SU-DHL-6 (cell line): ENCODE data around the gene FBXW7.

Experiments
- H2AFZ ChIP-seq: fragments of 200-600 bp; sonication (generic); 2 replicates; pipeline ENCODE4 v1.6.1; 2014; ENCODE audit warnings: low read depth, mild to moderate bottlenecking, moderate library complexity, mixed read lengths, antibody characterized with exemption, low read length; ENCODE audit not compliant: severe bottlenecking
- H3F3A ChIP-seq: fragments of 200-600 bp; shearing (Covaris generic); 2 replicates; pipeline ENCODE4 v1.6.0; 2016; ENCODE audit warnings: antibody characterized with exemption, mild to moderate bottlenecking; ENCODE audit not compliant: insufficient read depth
- H3K27ac ChIP-seq: fragments of 200-600 bp; sonication (generic); 2 replicates; pipeline ENCODE4 v1.5.1; 2016; ENCODE audit warnings: low read depth, mild to moderate bottlenecking, low read length, moderate library complexity, mixed read lengths
- H3K27me3 ChIP-seq: fragments of 200-600 bp; sonication (generic), shearing (Covaris generic); 2 replicates; pipeline ENCODE4 v1.6.0; 2014; ENCODE audit warnings: mild to moderate bottlenecking, low read length
- H3K36me3 ChIP-seq: fragments of 200-600 bp; sonication (generic); 2 replicates; pipeline ENCODE4 v1.6.1; 2014; ENCODE audit warnings: mild to moderate bottlenecking, low read length, mixed read lengths
- H3K4me2 ChIP-seq: fragments of 300-600, 200-600 bp; shearing (Covaris generic), sonication (generic); 2 replicates; pipeline ENCODE4 v1.6.0; 2014; ENCODE audit warnings: low read length, low read depth, mild to moderate bottlenecking; ENCODE audit not compliant: poor library complexity, severe bottlenecking
- H3K4me3 ChIP-seq: fragments of 200-600 bp; sonication (generic); 2 replicates; pipeline ENCODE4 v1.5.1; 2014; ENCODE audit warnings: antibody characterized with exemption, low read length, mild to moderate bottlenecking, mixed read lengths; ENCODE audit not compliant: insufficient read depth, poor library complexity, severe bottlenecking
- H3K79me2 ChIP-seq: fragments of 200-600 bp; sonication (generic); 2 replicates; pipeline ENCODE4 v1.6.1; 2014; ENCODE audit warnings: mild to moderate bottlenecking, low read length, moderate library complexity; ENCODE audit not compliant: insufficient read depth
- H3K9ac ChIP-seq: fragments of 200-600 bp; sonication (generic); 2 replicates; pipeline ENCODE4 v1.7.0; 2014; ENCODE audit warnings: mild to moderate bottlenecking, low read length
- H3K9me2 ChIP-seq: fragments of 200-600 bp; sonication (generic); replicated peaks from 2 replicates; pipeline ENCODE4 v1.6.1; 2014; ENCODE audit warnings: low read length; ENCODE audit not compliant: insufficient read depth
- H3K9me3 ChIP-seq: fragments of 200-600 bp; sonication (generic); 2 replicates; pipeline ENCODE4 v1.6.1; 2014; ENCODE audit warnings: low read length, mixed read lengths; ENCODE audit not compliant: insufficient read depth
- H4K20me1 ChIP-seq: fragments of 200-600 bp; sonication (generic); 2 replicates; pipeline ENCODE4 v1.6.1; 2014; ENCODE audit warnings: low read depth, mild to moderate bottlenecking, antibody characterized with exemption, low read length, moderate library complexity, mixed read lengths
- EZH2phosphoT487 ChIP-seq: fragments of 200-600 bp; sonication (generic), shearing (Covaris generic); conservative IDR thresholded peaks from 2 replicates; pipeline ENCODE4 v1.6.1; 2018; ENCODE audit warnings: mild to moderate bottlenecking, antibody characterized with exemption, low read length, moderate library complexity, mixed read lengths
- TF ChIP-seq, protein P1 (sequence below): fragments of 200-600 bp; sonication (generic); IDR thresholded peaks from one replicate; pipeline ENCODE4 v1.5.1; 2017; ENCODE audit warnings: antibody characterized with exemption, mild to moderate bottlenecking, low read length, moderate library complexity; ENCODE audit not compliant: insufficient read depth, poor library complexity, severe bottlenecking

The FBXW7 gene

DNA sequence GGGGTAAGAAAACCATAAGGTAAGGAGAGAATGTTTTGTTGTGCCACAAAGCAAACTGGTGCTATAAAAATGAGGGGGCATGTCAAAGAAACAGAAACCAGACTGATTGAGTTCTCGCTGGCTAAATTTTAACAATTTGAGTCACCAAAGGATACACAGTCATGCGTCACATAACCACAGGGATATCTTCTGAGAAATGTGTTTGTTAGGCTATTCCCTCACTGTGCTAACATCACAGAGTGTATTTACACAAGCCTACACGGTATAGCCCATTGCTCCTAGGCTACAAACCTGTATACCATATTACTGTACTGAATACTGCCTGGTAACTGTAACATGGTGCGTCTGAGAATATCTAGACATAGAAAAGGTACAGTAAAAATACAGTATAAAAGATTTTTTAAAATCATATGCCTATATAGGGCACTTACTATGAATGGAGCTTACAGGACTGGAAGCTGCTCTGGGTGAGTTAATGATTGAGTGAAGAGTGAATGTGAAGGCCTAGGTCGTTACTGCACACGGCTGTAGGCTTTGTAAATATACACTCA lies 50.1 kb downstream of the FBXW7 start:
- Histone ChIP-seq H3K9me2 (no peaks in the 10 kb centered on the region), H3K4me2 (no peak overlapping the region), H3K36me3 (peaks cover 12% of the 10 kb centered on the region), H3K9me3 (no peaks in the 10 kb centered on the region), H3K9ac (no peak overlapping the region), H3F3A (peaks cover 12% of the 10 kb centered on the region; the same call in 1 of the 2 replicates), H2AFZ (no peak overlapping the region), H4K20me1 (peaks cover 23% of the 10 kb centered on the region), H3K4me3 (no peak overlapping the region), H3K27ac (no peak overlapping the region), H3K79me2 (peaks cover 87% of the 10 kb centered on the region), H3K27me3 (no peaks in the 10 kb centered on the region)
- TF ChIP-seq EZH2phosphoT487 = no peak
- TF ChIP-seq, protein P1, sequence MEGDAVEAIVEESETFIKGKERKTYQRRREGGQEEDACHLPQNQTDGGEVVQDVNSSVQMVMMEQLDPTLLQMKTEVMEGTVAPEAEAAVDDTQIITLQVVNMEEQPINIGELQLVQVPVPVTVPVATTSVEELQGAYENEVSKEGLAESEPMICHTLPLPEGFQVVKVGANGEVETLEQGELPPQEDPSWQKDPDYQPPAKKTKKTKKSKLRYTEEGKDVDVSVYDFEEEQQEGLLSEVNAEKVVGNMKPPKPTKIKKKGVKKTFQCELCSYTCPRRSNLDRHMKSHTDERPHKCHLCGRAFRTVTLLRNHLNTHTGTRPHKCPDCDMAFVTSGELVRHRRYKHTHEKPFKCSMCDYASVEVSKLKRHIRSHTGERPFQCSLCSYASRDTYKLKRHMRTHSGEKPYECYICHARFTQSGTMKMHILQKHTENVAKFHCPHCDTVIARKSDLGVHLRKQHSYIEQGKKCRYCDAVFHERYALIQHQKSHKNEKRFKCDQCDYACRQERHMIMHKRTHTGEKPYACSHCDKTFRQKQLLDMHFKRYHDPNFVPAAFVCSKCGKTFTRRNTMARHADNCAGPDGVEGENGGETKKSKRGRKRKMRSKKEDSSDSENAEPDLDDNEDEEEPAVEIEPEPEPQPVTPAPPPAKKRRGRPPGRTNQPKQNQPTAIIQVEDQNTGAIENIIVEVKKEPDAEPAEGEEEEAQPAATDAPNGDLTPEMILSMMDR = no peak

DNA sequence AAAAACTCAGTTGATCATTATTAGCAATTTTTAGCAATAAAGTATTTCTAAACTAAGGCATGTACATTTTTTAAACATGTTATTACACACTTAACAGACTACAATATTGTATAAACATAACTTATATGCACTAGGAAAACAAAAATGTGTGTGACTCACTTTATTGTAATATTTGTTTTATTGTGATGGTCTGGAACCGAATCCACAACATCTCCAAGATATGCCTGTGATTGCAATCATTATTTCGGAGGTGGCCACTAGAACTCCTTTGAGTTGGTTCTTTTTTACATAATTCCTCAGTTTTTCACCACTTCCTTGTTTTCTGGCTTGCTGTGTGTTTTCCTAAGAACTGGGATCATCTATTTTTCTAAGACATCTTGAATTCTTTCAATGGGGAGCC lies 53.7 kb downstream of the FBXW7 start:
- H3K9me2 ChIP-seq = no peaks in the 10 kb centered on the region
- TF ChIP-seq, protein P1 = no peak
- TF ChIP-seq EZH2phosphoT487 = no peak
- H3K4me3 ChIP-seq = no peak overlapping the region
- H2AFZ ChIP-seq = no peak overlapping the region
- no peak overlapping the region for H3K9ac ChIP-seq
- H3K4me2 ChIP-seq = no peak overlapping the region
- H3K79me2 ChIP-seq = peaks cover 82% of the 10 kb centered on the region
- peaks cover 9% of the 10 kb centered on the region; the same call in 1 of the 2 replicates for H4K20me1 ChIP-seq
- peaks cover under 1% of the 10 kb centered on the region; the same call in 1 of the 2 replicates for H3F3A ChIP-seq
- H3K9me3 ChIP-seq = no peaks in the 10 kb centered on the region
- H3K27ac ChIP-seq = no peak overlapping the region
- H3K36me3 ChIP-seq = peaks cover 12% of the 10 kb centered on the region
- H3K27me3 ChIP-seq = no peaks in the 10 kb centered on the region

DNA sequence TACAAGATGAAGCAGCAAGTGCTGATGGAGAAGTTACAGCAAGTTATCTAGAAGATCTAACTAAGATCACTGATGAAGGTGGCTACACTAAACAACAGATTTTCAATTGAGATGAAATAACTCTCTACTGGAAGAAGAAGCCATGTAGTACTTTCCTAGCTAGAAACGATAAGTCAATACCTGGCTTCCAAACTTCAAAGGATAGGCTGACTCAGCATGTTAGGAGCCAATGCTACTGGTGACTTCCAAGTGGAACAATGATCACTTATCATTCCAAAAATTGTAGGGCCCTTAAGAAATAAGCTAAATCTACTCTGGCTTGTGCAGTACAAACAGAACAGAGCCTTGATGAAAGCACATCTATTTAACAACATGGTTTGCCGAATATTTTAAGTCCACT lies 55.0 kb downstream of the FBXW7 start:
- Histone ChIP-seq H3K36me3 (peaks cover 12% of the 10 kb centered on the region), H3F3A (no peaks in the 10 kb centered on the region; the same call in 1 of the 2 replicates), H3K27ac (no peak overlapping the region), H3K4me3 (no peak overlapping the region), H3K27me3 (no peaks in the 10 kb centered on the region), H3K9ac (no peak overlapping the region), H3K9me3 (no peaks in the 10 kb centered on the region), H3K9me2 (no peaks in the 10 kb centered on the region), H4K20me1 (peaks cover 8% of the 10 kb centered on the region; the same call in 1 of the 2 replicates), H3K4me2 (no peak overlapping the region), H2AFZ (no peak overlapping the region), H3K79me2 (peaks cover 83% of the 10 kb centered on the region)
- TF ChIP-seq, protein P1 = no peak
- no peak for TF ChIP-seq EZH2phosphoT487
